GM12891 (cell line): Measurements from ENCODE around the gene DDX52.

ENCODE experiments used
- PAX5 ChIP-seq: IDR thresholded peaks from 2 replicates; pipeline ENCODE4 v1.6.1; 2011; ENCODE audit warnings: low read length, moderate library complexity, mild to moderate bottlenecking; ENCODE audit not compliant: insufficient read depth, severe bottlenecking
- POLR2A ChIP-seq: IDR thresholded peaks from 2 replicates; pipeline ENCODE4 v1.6.1; 2011; ENCODE audit warnings: low read depth, low read length, control low read depth
- POLR2AphosphoS5 ChIP-seq: IDR thresholded peaks from 2 replicates; pipeline ENCODE4 v1.6.1; 2011; ENCODE audit warnings: low read depth, low read length, control low read depth
- POU2F2 ChIP-seq: IDR thresholded peaks from 2 replicates; pipeline ENCODE4 v1.6.1; 2011; ENCODE audit warnings: low read depth, mild to moderate bottlenecking, control low read depth, low read length, moderate library complexity
- SPI1 ChIP-seq: IDR thresholded peaks from 2 replicates; pipeline ENCODE4 v1.6.1; 2011; ENCODE audit warnings: low read depth, low read length, control low read depth
- TAF1 ChIP-seq: IDR thresholded peaks from 2 replicates; pipeline ENCODE4 v1.6.1; 2011; ENCODE audit warnings: low read depth, low read length, control low read depth

GRCh38 chr17:37643869-37644268 lies 623 bp upstream of the DDX52 start:
- TF ChIP-seq POLR2AphosphoS5 (no peak), POLR2A (no peak), SPI1 (no peak), TAF1 (no peak), POU2F2 (no peak), PAX5 (no peak)
